ENCODE measurements around the gene LZIC. TPM values are rescaled to one million over a fixed set of nuclear protein-coding genes. Genes with fewer than 3 reads are reported as not detected.

LZIC gene
- total and polyA plus RNA-seq, 9 of the 15 experiments (the other 6 are each of a cell fraction or from before 2014, with no cell fraction given): 32.9 to 109 (median 61.7) TPM

DNA sequence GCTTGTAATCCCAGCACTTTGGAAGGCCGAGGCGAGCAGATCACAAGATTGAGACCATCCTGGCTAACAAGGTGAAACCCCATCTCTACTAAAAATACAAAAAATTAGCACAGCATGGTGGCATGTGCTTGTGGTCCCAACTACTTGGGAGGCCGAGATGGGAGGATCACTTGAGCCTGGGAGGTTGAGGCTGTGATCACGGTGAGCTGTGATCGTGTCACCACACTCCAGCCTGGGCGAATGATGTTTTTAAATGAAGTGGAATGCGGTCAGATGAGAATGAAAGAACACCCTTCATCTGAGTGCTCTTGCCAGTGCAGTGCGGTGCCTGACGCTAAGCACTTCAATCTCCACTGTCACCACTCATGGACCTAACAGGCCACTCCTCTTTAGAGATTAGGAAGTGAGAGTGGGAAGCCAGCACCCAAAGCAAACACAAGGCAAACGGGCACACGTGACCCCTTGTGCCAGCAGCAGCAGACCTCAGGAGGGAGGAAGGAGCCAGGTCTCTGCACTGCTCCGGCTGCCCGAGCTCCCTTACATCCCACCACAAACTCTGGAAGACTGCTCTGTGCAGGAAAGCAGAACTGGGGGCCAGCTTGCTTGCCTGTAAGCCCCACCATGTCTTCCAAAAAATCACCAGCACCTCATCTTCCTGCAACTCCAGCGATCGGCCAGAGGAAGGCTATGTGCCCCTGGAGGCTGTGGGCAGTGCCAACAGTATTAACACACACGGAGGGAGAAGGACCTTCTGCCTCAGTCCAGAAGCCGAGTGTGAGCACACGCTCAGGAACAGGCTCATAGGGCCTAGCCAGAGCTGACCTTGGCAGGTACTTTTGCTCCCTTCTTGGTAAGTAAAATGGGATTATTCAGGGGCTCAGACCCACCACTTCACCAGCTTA, 42.8 kb downstream of the LZIC start (continued):
- TF ChIP-seq, protein P1, sequence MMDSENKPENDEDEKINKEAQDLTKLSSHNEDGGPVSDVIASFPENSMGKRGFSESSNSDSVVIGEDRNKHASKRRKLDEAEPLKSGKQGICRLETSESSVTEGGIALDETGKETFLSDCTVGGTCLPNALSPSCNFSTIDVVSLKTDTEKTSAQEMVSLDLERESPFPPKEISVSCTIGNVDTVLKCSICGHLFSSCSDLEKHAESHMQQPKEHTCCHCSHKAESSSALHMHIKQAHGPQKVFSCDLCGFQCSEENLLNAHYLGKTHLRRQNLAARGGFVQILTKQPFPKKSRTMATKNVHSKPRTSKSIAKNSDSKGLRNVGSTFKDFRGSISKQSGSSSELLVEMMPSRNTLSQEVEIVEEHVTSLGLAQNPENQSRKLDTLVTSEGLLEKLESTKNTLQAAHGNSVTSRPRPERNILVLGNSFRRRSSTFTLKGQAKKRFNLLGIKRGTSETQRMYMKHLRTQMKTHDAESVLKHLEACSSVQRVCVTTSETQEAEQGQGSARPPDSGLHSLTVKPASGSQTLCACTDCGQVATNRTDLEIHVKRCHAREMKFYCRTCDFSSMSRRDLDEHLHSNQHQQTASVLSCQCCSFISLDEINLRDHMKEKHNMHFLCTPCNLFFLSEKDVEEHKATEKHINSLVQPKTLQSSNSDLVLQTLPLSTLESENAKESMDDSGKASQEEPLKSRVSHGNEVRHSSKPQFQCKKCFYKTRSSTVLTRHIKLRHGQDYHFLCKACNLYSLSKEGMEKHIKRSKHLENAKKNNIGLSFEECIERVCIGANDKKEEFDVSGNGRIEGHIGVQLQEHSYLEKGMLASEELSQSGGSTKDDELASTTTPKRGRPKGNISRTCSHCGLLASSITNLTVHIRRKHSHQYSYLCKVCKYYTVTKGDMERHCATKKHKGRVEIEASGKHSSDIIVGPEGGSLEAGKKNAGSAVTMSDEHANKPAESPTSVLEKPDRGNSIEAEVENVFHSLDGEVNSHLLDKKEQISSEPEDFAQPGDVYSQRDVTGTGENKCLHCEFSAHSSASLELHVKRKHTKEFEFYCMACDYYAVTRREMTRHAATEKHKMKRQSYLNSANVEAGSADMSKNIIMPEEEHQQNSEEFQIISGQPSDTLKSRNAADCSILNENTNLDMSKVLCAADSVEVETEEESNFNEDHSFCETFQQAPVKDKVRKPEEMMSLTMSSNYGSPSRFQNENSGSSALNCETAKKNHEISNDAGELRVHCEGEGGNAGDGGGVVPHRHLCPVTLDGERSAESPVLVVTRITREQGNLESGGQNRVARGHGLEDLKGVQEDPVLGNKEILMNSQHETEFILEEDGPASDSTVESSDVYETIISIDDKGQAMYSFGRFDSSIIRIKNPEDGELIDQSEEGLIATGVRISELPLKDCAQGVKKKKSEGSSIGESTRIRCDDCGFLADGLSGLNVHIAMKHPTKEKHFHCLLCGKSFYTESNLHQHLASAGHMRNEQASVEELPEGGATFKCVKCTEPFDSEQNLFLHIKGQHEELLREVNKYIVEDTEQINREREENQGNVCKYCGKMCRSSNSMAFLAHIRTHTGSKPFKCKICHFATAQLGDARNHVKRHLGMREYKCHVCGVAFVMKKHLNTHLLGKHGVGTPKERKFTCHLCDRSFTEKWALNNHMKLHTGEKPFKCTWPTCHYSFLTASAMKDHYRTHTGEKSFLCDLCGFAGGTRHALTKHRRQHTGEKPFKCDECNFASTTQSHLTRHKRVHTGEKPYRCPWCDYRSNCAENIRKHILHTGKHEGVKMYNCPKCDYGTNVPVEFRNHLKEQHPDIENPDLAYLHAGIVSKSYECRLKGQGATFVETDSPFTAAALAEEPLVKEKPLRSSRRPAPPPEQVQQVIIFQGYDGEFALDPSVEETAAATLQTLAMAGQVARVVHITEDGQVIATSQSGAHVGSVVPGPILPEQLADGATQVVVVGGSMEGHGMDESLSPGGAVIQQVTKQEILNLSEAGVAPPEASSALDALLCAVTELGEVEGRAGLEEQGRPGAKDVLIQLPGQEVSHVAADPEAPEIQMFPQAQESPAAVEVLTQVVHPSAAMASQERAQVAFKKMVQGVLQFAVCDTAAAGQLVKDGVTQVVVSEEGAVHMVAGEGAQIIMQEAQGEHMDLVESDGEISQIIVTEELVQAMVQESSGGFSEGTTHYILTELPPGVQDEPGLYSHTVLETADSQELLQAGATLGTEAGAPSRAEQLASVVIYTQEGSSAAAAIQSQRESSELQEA (IDR thresholded peaks at IDR 0.05; ENCODE audit: low read depth): no peak
- TF ChIP-seq, protein P2, sequence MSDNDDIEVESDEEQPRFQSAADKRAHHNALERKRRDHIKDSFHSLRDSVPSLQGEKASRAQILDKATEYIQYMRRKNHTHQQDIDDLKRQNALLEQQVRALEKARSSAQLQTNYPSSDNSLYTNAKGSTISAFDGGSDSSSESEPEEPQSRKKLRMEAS (CRISPR knock-in tag; IDR thresholded peaks at IDR 0.05): peak; percentile 44; the same call in 1 of the 2 replicates
- TF ChIP-seq ETS2 (tag; IDR thresholded peaks at IDR 0.05; ENCODE audit: borderline replicate concordance, poor library complexity, severe bottlenecking) (no peak), WHSC1 (IDR thresholded peaks at IDR 0.05; ENCODE audit: low read length) (no peak), SMARCC2 (IDR thresholded peaks at IDR 0.05; ENCODE audit: low read depth) (no peak), TCF7 (IDR thresholded peaks at IDR 0.05; ENCODE audit: borderline replicate concordance) (no peak), MEIS2 (IDR thresholded peaks at IDR 0.05; ENCODE audit: partially characterized antibody) (peak; percentile 39), NFXL1 (CRISPR knock-in tag; IDR thresholded peaks at IDR 0.05) (no peak)
- TF ChIP-seq, protein P3, sequence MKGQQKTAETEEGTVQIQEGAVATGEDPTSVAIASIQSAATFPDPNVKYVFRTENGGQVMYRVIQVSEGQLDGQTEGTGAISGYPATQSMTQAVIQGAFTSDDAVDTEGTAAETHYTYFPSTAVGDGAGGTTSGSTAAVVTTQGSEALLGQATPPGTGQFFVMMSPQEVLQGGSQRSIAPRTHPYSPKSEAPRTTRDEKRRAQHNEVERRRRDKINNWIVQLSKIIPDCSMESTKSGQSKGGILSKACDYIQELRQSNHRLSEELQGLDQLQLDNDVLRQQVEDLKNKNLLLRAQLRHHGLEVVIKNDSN (CRISPR knock-in tag; IDR thresholded peaks at IDR 0.05): peak; percentile 59
- TF ChIP-seq, protein P4, sequence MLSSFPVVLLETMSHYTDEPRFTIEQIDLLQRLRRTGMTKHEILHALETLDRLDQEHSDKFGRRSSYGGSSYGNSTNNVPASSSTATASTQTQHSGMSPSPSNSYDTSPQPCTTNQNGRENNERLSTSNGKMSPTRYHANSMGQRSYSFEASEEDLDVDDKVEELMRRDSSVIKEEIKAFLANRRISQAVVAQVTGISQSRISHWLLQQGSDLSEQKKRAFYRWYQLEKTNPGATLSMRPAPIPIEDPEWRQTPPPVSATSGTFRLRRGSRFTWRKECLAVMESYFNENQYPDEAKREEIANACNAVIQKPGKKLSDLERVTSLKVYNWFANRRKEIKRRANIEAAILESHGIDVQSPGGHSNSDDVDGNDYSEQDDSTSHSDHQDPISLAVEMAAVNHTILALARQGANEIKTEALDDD (IDR thresholded peaks at IDR 0.05): no peak
- TF ChIP-seq, protein P5, sequence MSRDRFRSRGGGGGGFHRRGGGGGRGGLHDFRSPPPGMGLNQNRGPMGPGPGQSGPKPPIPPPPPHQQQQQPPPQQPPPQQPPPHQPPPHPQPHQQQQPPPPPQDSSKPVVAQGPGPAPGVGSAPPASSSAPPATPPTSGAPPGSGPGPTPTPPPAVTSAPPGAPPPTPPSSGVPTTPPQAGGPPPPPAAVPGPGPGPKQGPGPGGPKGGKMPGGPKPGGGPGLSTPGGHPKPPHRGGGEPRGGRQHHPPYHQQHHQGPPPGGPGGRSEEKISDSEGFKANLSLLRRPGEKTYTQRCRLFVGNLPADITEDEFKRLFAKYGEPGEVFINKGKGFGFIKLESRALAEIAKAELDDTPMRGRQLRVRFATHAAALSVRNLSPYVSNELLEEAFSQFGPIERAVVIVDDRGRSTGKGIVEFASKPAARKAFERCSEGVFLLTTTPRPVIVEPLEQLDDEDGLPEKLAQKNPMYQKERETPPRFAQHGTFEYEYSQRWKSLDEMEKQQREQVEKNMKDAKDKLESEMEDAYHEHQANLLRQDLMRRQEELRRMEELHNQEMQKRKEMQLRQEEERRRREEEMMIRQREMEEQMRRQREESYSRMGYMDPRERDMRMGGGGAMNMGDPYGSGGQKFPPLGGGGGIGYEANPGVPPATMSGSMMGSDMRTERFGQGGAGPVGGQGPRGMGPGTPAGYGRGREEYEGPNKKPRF (IDR thresholded peaks at IDR 0.05; ENCODE audit: low read depth, low read length): no peak
- TF ChIP-seq, protein P6, sequence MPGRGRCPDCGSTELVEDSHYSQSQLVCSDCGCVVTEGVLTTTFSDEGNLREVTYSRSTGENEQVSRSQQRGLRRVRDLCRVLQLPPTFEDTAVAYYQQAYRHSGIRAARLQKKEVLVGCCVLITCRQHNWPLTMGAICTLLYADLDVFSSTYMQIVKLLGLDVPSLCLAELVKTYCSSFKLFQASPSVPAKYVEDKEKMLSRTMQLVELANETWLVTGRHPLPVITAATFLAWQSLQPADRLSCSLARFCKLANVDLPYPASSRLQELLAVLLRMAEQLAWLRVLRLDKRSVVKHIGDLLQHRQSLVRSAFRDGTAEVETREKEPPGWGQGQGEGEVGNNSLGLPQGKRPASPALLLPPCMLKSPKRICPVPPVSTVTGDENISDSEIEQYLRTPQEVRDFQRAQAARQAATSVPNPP (IDR thresholded peaks at IDR 0.05; ENCODE audit: borderline replicate concordance, insufficient read depth, insufficient read length): no peak

All from K562 (cell line).